ENCODE data around the gene RLBP1. TPM values are rescaled to one million over a fixed set of nuclear protein-coding genes. Genes with fewer than 3 reads are reported as not detected.

Gene RLBP1
- total RNA-seq, 1 donor from 2014 or later: not detected

Other genes starting within 250 kb of the RLBP1 start
- gene ABHD2, start 133.1 kb downstream of the RLBP1 start, total RNA-seq: 64.3 and 65.0 TPM in 2 replicates
- gene FANCI, start 22.4 kb upstream of the RLBP1 start, total RNA-seq: 135 and 138 TPM in 2 replicates
- gene POLG, start 113.2 kb upstream of the RLBP1 start, total RNA-seq: 110 and 127 TPM in 2 replicates

Measured in T-helper 1 cell treated with Interleukin-12 subunit alpha and Interleukin-12 subunit beta and Interleukin-4 antibody, amounts not matched to agents 30 ng/mL and 1 ng/mL, for 36 hours (primary cell).